Measurements from ENCODE around the gene FAM177B.

FAM177B gene

GRCh38 chr1:222713091-222713961 is 23.7 kb upstream of the FAM177B start:
- TF ChIP-seq L3MBTL2 (conservative IDR thresholded peaks at IDR 0.05) (peak; percentile 53; the same call in 1 of the 2 replicates), HDGF (IDR thresholded peaks at IDR 0.05; ENCODE audit: borderline replicate concordance) (no peak), ELF4 (IDR thresholded peaks at IDR 0.05) (peak; percentile 79), BHLHE40 (IDR thresholded peaks at IDR 0.05; ENCODE audit: borderline replicate concordance) (peak; percentile 49; the same call in 1 of the 2 replicates), FOXK2 (IDR thresholded peaks at IDR 0.05) (peak; percentile 94)
- ChIA-PET POLR2A (interaction anchor here (0.7 to 1.4 kb wide), 8 partner anchors 9 to 399 kb away, joined by 3 to 5 read pairs (median 3); partner anchors contain the start of gene FAM177B), CTCF (interaction anchor here (0.5 kb wide), 1 partner anchor 10 kb away, joined by 3 read pairs; no protein-coding TSS in a partner anchor)
- DNase-seq (ENCODE audit: extremely low spot score) = peak; percentile 87

GRCh38 chr1:222716393-222716792 is 20.6 kb upstream of the FAM177B start:
- no peak for TF ChIP-seq FOXA1 (IDR thresholded peaks at IDR 0.05)
- no peak for TF ChIP-seq FOXK2 (IDR thresholded peaks at IDR 0.05)
- no peak for TF ChIP-seq PKNOX1 (IDR thresholded peaks at IDR 0.05)
- ChIA-PET CTCF (no interaction called here), POLR2A (no interaction called here)
- DNase-seq (ENCODE audit: extremely low spot score) = no peak

GRCh38 chr1:222728746-222729145 is 8.3 kb upstream of the FAM177B start:
- TF ChIP-seq ELF4 (IDR thresholded peaks at IDR 0.05) = no peak
- ChIA-PET POLR2A (interaction anchor here (1.0 kb wide), 1 partner anchor 18 kb away, joined by 3 read pairs; no protein-coding TSS in a partner anchor), CTCF (no interaction called here)
- DNase-seq (ENCODE audit: extremely low spot score) = no peak

- TF ChIP-seq SUZ12 (IDR thresholded peaks at IDR 0.05) (no peak), FOXA1 (IDR thresholded peaks at IDR 0.05) (no peak), PKNOX1 (IDR thresholded peaks at IDR 0.05) (no peak), CTBP1 (IDR thresholded peaks at IDR 0.05; ENCODE audit: borderline replicate concordance) (no peak), LEF1 (IDR thresholded peaks at IDR 0.05; ENCODE audit: borderline replicate concordance) (no peak), BHLHE40 (IDR thresholded peaks at IDR 0.05; ENCODE audit: borderline replicate concordance) (no peak), FOXK2 (IDR thresholded peaks at IDR 0.05) (no peak), ARNT (IDR thresholded peaks at IDR 0.05) (no peak)
- DNase-seq (ENCODE audit: extremely low spot score) = no peak
- ChIA-PET POLR2A (no interaction called here), CTCF (no interaction called here)
These were observed 6.1 kb upstream of the FAM177B start for GRCh38 chr1:222730866-222731265.

- ChIA-PET POLR2A (no interaction called here), CTCF (no interaction called here)
- TF ChIP-seq NFRKB (IDR thresholded peaks at IDR 0.05) (no peak), TARDBP (IDR thresholded peaks at IDR 0.05) (no peak), FOXK2 (IDR thresholded peaks at IDR 0.05) (no peak)
- DNase-seq (ENCODE audit: extremely low spot score) = no peak
These were observed 4.5 kb upstream of the FAM177B start for GRCh38 chr1:222732216-222733159.

GRCh38 chr1:222734740-222735139 is 2.3 kb upstream of the FAM177B start:
- ChIA-PET CTCF (no interaction called here), POLR2A (no interaction called here)
- TF ChIP-seq L3MBTL2 (conservative IDR thresholded peaks at IDR 0.05) (no peak), HDGF (IDR thresholded peaks at IDR 0.05; ENCODE audit: borderline replicate concordance) (no peak), ELF4 (IDR thresholded peaks at IDR 0.05) (no peak), FOXM1 (IDR thresholded peaks at IDR 0.05; ENCODE audit: borderline replicate concordance) (no peak), BHLHE40 (IDR thresholded peaks at IDR 0.05; ENCODE audit: borderline replicate concordance) (no peak), FOXK2 (IDR thresholded peaks at IDR 0.05) (no peak)
- no peak for DNase-seq (ENCODE audit: extremely low spot score)

- DNase-seq (ENCODE audit: extremely low spot score) = no peak
- POLR2A ChIA-PET = interaction anchor here (1.6 kb wide), 1 partner anchor 23 kb away, joined by 4 read pairs; no protein-coding TSS in a partner anchor
- CTCF ChIA-PET = interaction anchor here (1.9 kb wide), 1 partner anchor 353 kb away, joined by 5 read pairs; no protein-coding TSS in a partner anchor
- TF ChIP-seq TARDBP (IDR thresholded peaks at IDR 0.05) (no peak), ZNF384 (IDR thresholded peaks at IDR 0.05) (no peak), CTBP1 (IDR thresholded peaks at IDR 0.05; ENCODE audit: borderline replicate concordance) (no peak), PKNOX1 (IDR thresholded peaks at IDR 0.05) (no peak)
These were observed 532 bp upstream of the FAM177B start for GRCh38 chr1:222736470-222736869.

Measured in HEK293T (cell line).